HG03442 (cell line): ENCODE measurements around the gene PRSS56.

ENCODE experiments used
- ATAC-seq: cut with Tn5 transposase; IDR thresholded peaks from one replicate; pipeline ENCODE4 v1.9.1; 2021; ENCODE audit warnings: mild to moderate bottlenecking, moderate library complexity; ENCODE audit not compliant: unreplicated experiment

PRSS56 gene

DNA sequence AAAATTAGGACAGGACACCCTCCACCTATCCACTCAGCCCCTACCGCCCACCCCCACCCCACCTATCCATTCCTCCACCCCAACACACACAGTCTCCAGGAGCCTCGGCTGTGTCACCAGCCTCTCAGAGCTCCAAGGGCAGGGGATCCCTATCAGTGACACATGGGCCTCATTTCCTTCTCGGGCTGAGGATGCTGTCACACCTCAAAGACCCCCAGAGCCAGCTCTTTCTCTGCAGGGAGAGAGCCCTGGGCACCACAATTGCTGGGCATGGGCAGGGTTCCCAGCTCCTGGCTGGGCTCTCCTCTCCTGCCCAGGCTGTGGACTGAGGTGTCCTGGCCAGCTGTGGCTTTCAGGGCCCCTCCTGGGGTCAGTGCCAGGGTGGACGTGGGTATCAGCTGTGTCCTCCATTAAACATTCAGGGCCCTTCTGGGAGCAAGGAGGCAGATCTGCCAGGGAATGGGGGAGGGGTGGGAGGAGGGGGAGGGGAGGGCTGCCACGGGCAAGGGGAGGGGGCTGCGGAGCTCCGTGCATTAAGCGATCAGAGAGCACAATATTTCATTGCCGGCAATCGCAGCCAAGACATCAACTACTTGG, 18.3 kb upstream of the PRSS56 start:
- ATAC-seq = no peak

DNA sequence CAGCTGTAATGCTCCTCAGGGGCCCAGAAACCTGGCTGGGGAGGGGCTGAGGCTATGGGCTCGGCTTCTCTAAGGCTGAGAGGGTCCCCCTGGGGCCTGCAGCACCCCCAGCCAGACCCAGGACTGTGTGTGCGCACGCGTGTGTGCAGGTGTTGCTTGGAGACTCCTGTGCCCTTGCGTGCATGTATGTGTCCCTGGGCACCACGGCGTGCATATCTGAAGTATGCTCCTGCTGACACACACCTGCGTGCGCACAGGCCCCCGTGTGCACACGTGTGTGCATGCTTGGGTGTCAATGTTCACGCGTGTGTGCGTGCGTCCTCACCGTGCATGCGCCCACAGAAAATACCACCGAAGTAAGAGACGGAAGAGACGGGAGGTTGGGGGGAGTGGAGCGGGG, 17.7 kb upstream of the PRSS56 start:
- ATAC-seq = no peak

DNA sequence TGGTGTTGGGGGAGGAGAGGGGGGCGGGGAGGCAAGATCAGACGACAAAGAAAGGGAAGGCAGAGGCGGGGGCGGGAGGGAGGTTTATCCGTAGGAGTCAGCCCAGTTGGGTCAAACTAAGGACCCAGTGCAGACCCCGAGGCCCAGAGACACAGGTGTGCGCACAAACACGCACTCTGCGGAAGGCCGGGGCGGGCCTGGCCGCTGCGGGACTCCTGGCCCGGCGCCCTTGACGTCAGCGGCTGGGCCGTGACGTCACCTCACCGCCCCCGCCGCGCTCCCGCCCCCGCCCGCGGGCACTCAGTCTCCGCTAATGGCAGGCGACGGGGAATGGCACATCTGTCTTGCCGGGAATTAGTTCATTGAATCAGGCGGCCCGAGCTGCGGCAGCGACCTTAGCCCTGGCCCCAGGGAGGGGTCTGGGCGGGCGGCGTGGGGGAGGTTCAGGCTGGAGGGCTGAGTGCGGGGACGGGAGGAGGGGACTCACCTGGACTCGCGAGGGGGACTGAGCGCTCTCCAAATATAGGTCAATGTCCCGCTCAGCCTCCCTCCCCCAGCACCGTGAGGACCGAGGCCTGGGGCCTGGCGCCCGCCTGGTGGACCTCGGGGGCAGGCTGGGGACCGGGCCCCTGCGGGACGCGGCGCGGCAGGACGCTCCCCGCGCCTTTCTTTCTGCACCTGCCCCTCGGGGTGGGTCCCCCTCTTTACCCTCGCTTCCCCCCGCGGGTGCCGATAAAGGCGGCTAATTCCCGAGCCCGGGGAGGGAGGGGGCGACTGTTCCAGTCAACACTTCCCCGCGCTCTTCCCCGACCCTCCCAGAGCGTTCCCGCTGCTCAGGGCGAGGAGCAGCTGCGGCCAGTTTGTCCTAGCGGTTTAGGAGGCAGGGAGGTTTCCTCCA, 17.0 kb upstream of the PRSS56 start:
- no peak for ATAC-seq

DNA sequence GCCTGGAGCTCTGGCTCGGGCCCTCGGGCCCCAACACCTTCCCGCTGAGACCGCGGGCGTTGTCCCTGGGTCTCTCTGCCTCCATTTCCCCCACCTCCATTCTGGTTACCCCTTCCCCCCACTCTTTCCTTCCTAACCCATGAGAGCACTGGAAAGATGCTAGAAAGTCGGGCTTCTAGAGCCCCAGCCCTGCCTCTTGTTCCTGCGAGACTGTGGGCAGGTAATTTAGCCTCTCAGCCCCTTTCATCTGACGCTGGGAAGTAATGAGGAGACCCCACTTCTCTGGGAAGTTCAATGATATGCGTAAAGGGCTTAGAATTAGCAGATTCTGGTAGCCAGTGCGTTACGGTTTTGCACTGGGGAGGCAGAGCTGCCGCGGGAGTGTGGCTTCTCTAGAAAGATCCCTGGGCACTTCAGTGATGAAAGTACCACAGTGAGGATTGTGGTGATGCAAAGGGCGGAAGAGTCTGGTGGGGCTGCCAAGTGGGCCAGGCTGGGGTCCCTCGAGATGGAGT, 16.3 kb upstream of the PRSS56 start:
- no peak for ATAC-seq

DNA sequence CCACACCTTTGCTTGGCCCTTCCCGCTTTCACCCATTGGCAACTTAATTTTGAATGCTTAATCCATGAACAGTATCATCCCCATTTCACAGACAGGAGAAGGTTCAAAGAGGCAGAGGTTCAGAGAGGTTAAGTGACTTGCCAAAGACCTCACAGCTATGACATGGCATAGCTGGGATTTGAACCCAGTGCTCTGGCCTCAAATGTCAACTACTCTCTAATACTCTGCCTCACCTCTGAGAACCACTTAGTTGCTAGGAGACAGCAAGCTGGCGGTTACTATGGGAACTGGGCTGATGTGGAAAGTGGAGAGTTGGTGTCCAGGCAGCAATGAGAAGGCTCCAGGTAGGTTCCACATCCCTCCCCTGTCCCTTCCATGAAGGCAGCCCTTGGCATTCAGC, 15.8 kb upstream of the PRSS56 start:
- ATAC-seq = no peak

DNA sequence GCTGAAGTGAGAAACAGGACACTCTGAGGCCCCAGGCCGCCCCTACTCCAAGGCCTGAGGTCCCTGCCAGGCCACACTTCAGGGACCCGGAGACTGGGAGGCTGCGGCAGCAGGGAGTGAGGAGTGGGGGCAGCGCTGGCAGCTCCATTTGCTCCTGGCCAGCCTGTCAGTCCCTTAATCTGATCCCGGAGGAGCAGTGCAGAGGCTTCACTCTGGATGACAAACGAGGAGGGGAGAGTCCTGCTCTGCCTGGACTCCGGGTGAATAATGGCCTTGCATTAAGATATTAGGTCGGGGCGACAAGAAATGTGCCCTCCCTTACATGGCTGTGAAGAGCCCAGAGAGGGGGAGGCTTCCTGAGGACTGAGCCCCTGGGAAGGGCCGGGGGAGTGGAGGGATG, 14.3 kb upstream of the PRSS56 start:
- ATAC-seq = no peak

DNA sequence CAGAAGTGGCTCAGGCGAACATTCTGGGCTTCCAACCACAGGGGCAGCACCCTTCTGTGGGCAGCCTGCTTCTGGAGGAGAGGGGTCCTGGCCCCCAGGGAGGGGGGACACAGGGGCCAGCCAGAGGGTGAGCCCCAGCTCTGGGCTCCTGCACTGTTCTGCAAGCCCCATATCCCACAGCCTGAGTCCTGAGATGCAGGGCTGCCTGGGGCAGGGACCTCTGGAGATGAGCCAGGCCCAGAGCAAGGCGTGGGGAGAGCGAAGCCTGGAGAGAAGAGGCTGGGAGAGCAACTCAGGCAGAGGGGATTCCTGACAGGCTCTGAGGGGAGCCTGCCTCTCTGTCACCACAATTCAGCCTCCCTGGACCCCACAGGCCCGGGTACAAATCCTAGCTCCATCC, 13.5 kb upstream of the PRSS56 start:
- no peak for ATAC-seq

DNA sequence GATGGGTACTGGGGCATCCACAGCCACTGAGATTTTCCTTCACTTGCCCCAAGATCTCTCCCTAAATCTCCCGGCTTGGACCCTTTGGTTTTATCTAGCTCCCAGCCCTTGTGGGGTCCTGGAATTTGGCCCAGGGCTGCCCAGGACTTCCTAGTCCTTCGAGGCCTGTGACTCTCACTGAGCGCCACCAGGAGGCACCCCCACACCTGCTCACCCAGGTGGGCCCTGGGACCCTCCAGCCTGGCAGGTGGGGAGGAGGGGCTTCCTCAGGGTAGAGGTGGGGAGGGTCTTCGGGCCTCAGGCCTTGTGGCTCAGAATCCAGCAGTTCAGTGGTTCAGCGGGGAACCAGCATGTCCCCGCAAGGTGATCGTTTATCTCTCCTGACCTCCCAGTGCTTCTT, 11.9 kb upstream of the PRSS56 start:
- no peak for ATAC-seq

DNA sequence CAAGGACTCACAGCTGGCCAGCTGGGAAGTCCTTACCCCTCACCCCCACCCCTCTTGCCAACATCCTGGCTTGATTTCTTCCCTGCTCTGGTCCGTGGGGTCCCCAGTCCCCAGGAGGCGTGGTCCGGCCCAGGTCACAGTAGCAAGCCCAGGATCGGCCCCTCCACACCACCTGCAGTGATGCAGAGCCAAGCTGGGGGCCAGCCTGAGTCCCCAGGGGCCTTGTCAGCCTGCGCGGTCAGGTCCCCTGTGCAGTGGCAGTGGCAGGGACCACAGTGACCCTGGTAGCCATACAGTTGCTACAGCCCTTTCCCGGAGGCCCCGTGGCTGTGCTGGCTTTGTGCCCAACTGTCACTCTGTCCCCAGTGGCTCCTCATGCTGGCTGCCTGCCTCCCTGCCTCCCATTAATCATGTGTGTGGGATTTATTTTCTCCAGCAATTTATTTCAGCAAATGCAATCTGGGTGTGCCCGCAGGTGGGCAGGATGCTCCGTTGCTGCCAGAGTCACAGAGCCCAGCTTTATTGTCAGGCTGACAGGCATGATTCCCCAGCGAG, 8.8 kb upstream of the PRSS56 start:
- no peak for ATAC-seq

DNA sequence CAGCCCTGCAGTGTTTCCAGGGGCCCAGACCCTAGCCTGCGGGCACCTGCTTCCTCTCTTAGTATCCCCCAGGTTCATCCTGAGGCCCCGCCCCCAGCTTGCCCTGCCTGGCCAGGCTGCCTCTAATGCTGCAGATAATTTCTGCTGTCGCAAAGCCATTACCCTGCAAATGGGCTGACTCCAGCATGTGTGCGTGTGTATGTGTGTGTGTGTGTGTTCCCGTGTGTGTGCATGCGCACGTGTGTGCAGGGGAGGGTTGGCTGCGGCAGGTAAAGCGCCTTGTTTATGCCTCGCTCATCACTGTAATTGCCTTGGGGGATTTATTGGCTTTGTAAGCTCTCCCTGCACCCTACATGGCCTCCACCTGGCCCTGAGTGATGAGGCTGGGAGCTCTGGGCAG, 7.6 kb upstream of the PRSS56 start:
- ATAC-seq = no peak

DNA sequence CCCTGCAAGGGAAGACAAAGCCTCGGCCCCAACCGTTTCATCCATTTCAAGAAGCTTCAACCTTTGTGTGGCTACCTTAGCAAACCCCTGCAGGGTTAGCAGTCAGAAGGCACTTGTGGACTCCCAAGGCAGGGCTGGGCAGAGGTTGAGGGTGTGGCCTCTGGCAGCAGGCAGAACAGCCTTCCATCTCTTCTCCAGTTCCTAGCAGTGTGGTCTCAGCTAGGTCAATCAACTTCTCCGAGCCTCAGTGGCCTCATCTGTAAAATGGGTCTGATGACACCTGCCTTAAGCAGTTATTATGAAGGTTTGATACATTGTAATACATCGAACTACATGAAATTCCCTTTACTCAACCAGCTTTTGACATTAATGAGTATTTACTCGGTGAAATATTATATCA, 6.8 kb upstream of the PRSS56 start:
- ATAC-seq = no peak

DNA sequence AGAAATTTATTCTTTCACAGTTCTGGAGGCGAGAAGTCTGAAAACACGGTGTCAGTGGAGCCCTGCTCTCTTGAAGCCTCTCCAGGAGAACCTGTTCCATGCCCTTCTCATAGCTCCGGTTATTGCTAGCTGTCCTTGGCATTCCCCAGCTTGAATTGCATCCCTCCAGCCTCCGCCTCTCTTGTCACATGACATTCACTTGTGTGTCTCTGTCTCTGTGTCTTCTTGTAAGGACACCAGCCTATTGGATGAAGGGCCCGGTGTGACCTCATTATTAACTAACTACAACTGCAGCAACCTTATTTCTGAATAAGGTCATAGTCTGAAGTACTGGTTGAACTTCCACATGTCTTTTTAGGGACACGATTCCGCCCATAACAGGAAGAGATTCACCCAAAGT, 4.5 kb upstream of the PRSS56 start:
- no peak for ATAC-seq

DNA sequence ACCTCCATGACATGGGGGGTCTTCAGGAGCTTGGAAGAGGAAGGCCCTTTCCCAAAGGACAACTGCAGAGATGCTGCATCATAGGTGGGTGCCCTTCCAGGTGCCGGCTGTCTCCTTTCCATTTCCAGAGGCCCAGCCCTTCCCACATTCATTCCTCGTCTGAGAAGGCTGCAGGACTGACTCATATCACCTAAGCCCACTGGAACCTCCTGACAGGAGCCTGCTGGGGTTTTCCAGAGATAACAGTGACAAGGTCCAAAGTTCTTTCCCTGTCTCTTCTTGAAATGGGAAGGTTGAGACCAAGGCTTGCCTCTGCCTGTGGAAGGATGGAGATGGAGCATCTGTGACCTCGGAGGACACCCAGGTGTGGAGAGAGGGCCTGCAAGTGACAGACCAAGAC, 3.6 kb upstream of the PRSS56 start:
- no peak for ATAC-seq

DNA sequence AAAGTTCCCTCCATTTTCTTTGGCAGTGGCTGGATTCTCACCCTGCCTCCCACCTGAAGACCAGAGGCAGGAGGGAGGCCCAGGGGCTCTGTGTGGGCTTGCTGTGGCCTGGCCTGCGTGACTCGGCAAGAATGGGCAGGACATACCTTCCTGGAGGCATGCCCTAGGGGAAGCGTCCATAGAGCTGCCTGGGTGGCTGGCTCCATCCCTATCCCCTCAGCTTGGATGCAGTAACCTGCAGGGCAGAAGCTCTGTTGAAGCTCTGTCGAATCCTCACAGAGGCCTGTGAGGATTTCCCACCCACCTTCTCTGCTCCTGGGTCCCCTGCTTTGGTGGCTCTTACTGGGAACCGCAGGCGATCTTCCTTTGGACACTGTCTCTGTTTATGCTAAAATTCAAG, 1.3 kb upstream of the PRSS56 start:
- ATAC-seq = no peak

DNA sequence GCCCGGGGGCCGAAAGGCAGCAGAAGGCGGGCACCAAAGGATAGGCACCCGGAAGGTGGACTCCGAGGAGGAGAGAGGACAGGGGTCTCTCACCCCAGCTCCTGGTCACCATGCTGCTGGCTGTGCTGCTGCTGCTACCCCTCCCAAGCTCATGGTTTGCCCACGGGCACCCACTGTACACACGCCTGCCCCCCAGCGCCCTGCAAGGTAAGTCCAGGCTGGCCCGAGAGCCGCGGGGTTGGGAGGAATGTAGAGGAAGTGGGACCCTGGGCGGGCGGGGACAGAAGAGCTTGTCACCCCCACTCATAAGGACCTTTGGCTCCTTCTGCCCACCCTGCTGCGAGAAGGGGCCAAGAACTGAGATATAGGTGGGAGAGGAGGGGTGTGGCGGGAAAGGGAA, 301 bp downstream of the PRSS56 start:
- ATAC-seq = no peak

DNA sequence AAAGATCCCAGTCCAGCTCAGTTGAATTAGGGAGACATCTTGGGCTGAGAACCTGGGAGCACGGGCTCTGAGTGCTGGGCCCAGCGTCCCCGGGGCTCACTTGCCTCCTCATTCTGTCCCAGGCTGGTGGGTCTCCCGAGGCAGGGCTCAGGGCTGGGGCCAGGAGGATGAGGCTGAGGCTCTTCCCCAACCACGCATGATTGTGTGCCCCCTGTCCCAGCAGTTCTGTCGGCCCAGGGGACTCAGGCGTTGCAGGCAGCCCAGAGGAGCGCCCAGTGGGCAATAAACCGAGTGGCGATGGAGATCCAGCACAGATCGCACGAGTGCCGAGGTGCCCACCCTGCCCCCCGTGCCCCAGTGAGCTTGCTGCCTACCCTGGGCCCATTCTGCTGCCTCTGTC, 910 bp downstream of the PRSS56 start:
- ATAC-seq = no peak

DNA sequence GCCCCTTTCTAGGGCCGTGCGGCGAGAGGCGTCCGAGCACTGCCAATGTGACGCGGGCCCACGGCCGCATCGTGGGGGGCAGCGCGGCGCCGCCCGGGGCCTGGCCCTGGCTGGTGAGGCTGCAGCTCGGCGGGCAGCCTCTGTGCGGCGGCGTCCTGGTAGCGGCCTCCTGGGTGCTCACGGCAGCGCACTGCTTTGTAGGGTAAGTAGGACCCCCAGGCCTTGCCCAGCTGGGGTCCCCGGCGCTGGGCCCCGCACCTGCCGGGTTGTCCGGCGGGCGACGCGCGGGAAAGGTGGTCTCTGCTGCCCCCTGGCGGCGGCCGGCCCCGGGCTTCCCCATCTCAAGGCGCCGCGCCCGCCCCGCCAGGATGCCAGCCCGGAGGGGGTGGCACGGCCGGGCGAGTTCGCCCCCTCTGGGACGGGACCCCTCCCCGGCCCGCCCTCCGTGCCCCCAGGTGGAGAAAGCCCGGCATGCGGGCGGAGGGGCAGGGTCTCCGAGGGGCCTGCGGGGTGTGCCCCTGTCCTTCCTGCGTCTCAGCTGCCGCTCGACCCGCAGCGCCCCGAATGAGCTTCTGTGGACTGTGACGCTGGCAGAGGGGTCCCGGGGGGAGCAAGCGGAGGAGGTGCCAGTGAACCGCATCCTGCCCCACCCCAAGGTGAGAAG, 1.9 kb downstream of the PRSS56 start:
- no peak for ATAC-seq

DNA sequence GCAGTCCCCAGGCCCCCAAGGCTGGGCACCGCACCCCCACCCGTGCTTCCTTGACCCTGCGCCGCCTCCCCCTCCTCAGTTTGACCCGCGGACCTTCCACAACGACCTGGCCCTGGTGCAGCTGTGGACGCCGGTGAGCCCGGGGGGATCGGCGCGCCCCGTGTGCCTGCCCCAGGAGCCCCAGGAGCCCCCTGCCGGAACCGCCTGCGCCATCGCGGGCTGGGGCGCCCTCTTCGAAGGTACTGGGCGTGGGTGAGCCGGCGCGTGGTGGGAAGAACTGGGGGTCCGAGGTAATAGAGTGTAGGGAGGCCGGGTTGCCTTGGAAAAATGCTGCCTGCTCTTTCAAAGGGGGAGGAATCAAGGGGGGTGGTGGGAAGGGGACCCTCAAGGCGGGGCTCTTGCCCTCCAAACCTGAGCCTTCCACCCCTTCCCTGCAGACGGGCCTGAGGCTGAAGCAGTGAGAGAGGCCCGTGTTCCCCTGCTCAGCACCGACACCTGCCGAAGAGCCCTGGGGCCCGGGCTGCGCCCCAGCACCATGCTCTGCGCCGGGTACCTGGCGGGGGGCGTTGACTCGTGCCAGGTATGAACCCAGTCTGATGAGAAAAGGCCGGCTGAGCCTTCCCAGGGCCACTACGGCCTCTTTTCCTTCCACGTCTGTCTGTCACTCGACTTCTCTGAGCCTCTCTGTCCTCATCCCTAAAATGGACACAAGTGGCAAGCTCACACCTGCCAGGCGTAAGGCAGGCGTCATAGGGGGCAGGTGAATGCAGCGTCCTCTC, 2.6 kb downstream of the PRSS56 start:
- no peak for ATAC-seq

DNA sequence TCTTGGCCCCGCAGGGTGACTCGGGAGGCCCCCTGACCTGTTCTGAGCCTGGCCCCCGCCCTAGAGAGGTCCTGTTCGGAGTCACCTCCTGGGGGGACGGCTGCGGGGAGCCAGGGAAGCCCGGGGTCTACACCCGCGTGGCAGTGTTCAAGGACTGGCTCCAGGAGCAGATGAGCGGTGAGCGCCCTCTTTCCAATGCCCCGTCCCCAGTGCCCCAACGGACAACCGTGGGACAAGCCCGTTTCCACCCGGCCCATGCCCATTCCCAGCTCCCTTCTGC, 3.2 kb downstream of the PRSS56 start:
- ATAC-seq = no peak

DNA sequence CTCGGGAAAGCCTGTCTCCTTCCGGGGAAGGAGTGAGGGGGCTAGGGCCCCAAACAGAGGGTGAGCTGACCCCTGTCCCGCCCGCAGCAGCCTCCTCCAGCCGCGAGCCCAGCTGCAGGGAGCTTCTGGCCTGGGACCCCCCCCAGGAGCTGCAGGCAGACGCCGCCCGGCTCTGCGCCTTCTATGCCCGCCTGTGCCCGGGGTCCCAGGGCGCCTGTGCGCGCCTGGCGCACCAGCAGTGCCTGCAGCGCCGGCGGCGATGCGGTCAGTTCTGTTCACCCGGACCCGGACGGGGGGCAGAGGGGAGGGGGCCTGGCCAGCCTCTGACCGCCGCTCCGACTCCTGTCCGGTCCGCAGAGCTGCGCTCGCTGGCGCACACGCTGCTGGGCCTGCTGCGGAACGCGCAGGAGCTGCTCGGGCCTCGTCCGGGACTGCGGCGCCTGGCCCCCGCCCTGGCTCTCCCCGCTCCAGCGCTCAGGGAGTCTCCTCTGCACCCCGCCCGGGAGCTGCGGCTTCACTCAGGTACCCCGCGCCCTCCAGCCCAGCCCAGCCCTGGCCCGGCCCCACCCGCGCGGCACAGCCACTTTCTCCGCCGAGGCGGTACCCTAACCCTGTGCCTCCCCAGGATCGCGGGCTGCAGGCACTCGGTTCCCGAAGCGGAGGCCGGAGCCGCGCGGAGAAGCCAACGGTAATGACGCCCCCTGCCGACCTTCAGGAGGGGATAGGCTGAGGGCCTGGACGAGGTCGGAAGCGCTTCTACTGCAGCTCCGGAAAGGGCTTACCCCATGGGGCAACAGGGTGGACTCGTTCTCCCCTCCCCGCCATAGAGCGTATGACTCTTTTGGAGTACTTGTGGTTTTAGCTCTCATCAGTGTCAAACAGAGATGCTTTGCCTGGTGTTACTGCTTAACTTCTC, 3.8 kb downstream of the PRSS56 start:
- ATAC-seq = no peak
